RCC 7860 (cell line): ENCODE data around the gene ATP2A2.
"Not testable (repeated sequence)": the region's sequence is repeated elsewhere in the genome, so short reads cannot be mapped to it uniquely, and the experiment has no call there.

ENCODE experiments used
- DNase-seq: peaks from one replicate; pipeline ENCODE4 v3.0.0-alpha.2; 2015; ENCODE audit warnings: low spot score
- FAIRE-seq: peaks from 2 replicates; lab custom pipeline; 2012; peaks lifted over from hg19 to GRCh38; lab: Jason Lieb, UNC

Gene ATP2A2

DNA sequence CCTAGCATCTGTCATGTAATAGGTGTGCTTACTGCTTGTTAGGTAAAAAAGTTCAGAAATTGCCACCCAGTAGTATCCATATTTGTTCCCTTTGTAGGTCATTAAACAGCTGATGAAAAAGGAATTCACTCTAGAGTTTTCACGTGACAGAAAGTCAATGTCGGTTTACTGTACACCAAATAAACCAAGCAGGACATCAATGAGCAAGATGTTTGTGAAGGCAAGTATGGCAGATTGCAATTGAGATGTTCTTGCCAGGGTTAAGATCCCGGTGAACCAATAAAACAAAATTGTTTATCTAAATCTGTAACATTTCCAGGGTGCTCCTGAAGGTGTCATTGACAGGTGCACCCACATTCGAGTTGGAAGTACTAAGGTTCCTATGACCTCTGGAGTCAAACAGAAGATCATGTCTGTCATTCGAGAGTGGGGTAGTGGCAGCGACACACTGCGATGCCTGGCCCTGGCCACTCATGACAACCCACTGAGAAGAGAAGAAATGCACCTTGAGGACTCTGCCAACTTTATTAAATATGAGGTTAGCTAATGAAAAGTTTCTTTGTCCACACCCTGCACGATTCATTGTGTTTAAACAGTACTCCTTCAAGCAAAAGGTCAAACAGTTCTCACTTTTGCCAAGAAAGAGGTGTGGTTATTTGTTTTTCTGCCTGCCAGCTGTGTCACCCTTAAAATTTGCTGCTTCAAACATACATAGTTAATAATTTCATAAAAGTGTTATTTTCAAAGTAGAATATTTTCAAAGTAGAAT lies 58.3 kb downstream of the ATP2A2 start:
- no peak for DNase-seq
- FAIRE-seq: no peak

DNA sequence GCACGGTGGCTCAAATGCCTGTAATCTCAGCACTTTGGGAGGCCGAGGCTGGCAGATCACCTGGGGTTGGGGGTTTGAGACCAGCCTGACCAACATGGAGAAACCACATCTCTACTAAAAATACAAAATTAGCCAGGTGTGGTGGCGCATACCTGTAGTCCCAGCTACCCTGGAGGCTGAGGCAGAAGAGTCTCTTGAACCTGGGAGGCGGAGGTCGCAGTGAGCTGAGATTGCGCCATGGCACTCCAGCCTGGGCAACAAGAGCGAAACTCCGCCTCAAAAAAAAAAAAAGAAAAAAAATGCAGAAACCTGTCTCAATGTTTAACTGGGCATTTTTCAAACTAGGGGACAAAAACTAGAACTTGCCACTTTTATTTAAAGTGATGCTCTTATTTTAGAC lies 59.2 kb downstream of the ATP2A2 start:
- not testable (repeated sequence) for DNase-seq, FAIRE-seq

DNA sequence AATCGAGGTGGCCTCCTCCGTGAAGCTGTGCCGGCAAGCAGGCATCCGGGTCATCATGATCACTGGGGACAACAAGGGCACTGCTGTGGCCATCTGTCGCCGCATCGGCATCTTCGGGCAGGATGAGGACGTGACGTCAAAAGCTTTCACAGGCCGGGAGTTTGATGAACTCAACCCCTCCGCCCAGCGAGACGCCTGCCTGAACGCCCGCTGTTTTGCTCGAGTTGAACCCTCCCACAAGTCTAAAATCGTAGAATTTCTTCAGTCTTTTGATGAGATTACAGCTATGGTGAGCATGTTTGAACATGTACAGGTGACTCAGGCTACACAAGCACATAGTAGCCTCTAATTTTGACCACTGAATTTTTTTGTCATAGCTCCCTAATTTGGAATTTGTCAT lies 59.7 kb downstream of the ATP2A2 start:
- FAIRE-seq: no peak
- DNase-seq: no peak

DNA sequence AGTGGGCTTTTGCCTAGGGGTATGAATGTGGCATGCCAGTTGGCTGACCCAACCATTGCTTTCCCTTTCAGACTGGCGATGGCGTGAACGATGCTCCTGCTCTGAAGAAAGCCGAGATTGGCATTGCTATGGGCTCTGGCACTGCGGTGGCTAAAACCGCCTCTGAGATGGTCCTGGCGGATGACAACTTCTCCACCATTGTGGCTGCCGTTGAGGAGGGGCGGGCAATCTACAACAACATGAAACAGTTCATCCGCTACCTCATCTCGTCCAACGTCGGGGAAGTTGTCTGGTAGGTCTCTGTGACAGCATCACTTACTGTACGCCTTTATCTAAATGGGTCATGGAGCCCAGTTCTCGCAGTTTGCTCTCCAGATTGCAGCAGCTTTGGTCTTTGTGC lies 61.1 kb downstream of the ATP2A2 start:
- DNase-seq: no peak
- no peak for FAIRE-seq

DNA sequence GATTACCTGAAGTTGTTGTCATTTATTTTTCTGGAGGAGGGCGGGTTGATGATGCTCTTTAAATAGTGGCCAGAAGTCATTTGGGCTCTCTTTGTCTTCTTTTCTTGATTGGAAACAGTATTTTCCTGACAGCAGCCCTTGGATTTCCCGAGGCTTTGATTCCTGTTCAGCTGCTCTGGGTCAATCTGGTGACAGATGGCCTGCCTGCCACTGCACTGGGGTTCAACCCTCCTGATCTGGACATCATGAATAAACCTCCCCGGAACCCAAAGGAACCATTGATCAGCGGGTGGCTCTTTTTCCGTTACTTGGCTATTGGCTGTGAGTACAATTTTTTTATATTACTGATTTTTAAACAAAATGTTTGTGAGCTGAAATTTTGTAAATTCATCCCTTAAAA lies 62.1 kb downstream of the ATP2A2 start:
- no peak for FAIRE-seq
- no peak for DNase-seq

DNA sequence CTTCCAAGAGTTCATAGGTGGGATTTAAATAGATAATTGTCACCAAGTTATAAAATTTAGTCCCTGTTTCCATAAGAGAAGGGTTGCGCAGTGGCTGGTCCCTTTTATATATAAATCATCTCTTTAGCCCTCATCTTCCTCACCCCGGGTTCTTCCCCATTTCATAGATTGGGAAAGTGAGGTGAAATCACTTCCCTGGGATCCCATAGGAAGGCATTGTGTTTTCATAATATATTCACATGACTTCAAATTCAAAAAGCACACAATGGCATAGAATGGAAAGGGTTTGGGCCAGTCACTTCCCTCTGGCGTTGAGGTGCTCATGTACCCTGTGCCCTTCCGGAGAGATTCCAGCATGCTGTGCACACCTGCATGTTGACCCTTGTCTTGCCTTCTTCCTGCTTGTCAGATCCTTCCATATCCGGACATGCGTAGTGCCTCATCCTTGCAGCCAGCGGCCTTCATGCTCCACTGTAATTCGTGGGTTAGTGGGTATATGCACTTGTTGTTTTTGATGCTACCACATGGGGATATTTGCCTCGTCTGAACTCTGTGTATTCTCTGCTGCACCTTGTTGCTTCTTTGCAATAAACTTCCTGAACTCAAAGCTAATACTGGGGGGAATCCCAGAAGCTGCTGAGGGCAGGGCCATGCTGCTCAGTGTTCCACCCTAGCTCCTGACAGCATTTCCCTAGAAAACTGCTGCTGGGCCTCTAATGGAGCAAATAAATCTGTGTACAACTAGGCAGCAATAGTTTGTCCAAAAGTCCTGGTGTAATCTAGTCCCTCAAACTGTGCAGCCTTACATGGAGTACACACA lies 62.9 kb downstream of the ATP2A2 start:
- FAIRE-seq (no peak), DNase-seq (no peak)

DNA sequence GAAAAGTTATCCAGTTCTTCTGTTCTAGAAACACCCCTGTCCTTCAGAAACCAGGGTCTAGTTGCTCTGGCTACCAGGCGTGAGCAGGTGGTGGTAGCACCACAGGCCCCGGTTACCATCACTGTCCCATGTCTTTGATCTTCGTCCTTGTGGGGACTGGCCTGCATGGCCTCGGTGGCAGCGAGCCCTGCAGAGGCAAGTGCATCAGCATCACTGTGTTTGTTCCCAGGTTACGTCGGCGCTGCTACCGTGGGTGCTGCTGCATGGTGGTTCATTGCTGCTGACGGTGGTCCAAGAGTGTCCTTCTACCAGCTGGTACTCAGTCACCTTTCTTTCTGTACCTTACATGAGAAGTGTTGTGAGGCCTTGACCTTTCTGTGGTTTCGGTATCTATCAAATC lies 63.6 kb downstream of the ATP2A2 start:
- no peak for FAIRE-seq
- no peak for DNase-seq

DNA sequence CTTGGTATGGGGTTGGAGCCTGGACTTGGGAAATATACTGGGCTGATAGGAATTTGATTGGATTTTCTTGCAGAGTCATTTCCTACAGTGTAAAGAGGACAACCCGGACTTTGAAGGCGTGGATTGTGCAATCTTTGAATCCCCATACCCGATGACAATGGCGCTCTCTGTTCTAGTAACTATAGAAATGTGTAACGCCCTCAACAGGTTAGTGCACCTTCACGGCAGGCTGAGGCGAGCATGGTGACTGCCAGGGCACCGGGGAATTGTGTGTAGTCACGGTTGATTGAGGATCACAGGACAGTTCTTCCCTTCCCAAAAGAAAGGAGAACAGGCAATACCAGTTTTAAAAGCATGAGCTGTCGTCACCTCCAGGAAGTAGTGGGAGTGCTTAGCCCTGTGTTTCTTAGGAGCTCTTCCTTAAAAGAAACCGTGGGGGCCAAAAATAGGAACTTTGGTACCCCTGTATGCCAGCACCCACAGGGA lies 64.2 kb downstream of the ATP2A2 start:
- DNase-seq (no peak), FAIRE-seq (no peak)

DNA sequence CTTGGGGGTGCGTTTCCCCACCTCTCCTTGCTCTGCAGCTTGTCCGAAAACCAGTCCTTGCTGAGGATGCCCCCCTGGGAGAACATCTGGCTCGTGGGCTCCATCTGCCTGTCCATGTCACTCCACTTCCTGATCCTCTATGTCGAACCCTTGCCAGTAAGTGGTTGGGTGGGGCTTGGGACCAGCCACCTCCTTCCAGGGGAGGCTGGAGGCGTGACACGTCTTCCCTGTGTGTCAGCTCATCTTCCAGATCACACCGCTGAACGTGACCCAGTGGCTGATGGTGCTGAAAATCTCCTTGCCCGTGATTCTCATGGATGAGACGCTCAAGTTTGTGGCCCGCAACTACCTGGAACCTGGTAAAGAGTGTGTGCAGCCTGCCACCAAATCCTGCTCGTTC lies 64.9 kb downstream of the ATP2A2 start:
- FAIRE-seq (no peak), DNase-seq (no peak)

DNA sequence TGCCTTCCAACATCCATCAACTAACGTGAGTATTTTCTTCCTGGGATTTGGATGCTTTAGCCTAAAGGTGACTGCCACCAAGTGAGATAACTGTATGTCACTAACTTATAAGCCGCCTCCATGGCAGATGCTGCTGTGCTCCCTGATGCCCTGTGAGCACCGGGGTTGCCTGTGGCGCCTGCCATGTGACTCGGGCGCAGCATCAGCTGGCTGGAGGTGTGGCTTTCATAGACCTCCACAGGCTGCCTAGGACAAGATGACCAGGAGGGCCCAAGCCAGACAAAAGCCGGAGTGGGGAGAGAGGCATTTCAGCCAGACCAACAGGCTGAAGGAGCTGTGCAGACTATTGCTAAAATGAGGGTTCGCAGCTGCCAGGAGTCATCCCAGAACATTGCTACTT lies 66.7 kb downstream of the ATP2A2 start:
- no peak for FAIRE-seq
- no peak for DNase-seq

DNA sequence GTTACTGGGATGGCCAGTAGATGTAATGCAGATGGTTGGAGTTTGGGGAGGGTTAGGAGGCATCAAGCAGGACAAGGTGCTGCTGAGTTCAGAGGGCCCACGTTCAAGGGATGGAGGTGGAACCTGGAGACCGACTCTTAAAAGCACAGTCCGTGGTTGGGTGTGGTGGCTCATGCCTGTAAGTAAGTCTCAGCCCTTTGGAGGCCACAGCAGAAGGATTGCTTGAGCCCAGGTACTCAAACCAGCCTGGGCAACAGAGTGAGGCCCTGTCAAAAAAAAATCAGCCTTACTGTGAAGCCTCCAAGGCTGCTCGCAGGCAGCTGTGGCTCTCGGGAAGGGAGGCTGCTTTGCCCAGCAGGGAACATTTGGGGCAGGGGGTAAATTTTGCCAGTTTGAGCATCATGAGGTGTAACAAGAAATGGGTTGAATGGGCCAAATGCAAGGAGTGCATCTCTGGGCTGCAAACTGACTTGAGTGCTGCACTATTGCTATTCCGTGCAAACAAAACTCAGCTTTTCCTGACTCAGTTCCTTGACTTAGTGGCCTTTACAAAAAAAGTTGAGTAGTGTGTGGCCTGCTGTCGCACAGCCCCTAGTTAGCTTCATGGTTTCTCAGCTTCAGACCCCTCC lies 67.5 kb downstream of the ATP2A2 start:
- DNase-seq (no peak), FAIRE-seq (no peak)

DNA sequence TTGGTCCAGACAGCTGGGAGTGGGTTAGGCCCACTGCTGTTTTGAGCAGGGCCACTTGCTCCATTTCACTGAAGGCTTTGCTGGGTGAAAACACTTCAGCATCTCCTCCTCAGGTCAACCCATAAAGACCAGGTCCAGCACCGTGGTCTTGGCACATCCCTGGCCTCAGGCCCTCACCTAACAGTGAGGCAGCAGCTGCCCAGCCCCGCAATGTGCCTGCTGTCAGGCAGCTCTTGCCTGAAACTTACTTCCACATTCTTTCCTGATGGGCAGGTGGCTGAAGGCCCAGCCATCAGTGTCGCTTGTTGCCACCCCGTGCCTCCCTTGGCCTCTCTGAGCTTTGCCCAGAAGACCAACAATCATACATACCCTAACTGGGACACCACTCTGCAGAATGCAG lies 68.0 kb downstream of the ATP2A2 start:
- no peak for FAIRE-seq
- no peak for DNase-seq

DNA sequence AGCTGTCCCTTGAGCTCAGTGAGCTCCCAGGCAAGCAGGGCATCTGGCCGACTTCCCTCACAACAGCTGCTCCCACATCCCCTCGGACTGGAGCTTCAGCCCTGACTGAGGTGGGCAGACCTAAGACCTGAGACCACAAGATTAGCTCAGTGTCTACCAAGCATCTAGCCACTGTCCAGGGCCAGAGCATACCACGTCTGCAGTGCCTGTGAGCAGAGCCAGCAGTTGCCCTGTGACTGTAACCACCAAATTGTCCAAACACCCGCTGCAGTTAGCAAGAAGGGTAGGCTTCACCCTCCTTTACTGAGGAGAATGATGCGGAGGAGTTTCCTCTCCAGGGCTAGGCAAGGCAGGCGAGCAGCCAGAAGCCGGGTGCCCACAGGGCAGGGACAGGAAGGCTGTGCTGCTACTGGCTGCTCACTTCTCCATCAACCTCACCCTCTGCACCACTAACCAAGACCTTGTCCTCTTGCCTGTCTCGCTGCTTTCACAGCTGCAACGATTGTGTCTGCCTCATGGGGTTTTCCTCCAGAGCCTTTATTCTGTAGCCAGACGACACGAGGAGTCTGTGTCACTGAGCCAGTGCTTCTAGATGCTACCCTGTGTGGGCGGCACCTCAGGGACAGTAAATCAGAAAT lies 68.6 kb downstream of the ATP2A2 start:
- no peak for DNase-seq
- no peak for FAIRE-seq

DNA sequence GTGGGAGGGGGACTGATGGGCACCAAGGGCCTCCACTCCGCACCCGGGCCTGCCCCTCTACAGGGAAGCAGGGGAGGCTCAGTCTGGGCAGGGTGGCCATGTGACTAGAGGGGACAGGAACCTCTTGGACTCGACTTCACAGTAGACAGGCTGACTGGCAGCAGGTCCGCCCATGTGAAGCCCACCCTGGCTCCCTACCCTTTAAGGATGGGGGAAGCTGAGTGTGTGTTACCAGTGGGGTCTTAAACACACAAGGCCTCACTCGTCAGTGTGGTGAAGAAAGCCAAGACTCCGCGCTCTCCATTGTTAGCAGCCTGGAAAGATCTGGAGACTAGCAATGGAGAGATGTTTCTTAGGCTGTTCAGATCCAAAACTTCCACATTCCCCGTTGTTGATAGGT lies 70.1 kb downstream of the ATP2A2 start:
- DNase-seq: no peak

DNA sequence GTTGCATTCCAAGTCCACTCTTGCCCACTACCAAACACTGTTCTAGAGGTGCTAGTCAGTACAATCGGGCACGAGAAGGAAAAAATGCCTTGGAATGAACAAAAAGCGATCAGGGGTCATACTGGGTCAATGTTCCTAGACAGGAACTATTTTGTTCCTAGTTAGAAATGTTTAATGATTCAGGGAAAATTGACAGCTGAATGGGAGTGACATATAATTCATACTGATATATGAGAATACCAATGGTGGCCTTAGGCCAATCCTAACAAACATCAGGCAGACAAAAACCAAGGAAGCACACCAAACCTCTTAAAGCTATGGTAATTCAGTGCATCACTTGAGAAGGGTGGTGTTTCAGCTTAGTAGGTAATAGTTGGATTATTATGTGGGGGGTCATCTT lies 71.4 kb downstream of the ATP2A2 start:
- FAIRE-seq: no peak
- DNase-seq: no peak

More for the DNA sequence above, 70.1 kb downstream of the ATP2A2 start:
- FAIRE-seq: no peak

DNA sequence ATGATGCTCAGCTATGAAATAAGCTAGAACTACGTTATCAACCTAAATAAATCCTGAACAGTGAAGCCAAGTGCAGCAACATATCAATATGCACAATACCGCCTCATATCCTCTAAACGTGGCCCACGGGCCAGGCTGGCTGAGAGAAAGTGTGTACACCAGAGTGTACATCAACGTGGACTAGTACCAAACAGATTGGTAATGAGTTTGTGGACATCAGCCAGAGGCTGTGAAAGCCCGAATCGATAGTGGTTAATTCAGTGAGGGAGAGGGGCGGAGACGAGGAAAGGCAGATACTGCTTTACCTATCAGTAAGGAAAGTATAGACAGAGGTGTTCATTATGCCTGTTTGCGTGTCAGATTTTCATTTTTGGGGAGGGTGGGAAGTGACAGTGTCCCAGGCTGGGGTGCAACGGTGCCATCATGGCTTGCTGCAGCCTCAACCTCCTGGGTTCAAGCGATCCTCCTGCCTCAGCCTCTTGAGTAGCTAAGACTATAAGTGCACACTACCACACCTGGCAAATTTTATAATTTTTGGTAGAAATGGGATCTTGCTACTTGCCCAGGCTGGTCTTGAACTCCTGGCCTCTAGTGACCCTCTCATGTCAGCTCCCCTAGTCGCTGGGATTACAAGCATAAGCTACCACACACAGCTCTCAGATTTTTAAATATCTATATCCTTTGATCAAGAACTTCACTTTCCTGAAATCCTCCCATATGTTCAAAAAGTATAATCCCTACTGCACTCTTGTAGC lies 72.3 kb downstream of the ATP2A2 start:
- FAIRE-seq: no peak
- DNase-seq: no peak

DNA sequence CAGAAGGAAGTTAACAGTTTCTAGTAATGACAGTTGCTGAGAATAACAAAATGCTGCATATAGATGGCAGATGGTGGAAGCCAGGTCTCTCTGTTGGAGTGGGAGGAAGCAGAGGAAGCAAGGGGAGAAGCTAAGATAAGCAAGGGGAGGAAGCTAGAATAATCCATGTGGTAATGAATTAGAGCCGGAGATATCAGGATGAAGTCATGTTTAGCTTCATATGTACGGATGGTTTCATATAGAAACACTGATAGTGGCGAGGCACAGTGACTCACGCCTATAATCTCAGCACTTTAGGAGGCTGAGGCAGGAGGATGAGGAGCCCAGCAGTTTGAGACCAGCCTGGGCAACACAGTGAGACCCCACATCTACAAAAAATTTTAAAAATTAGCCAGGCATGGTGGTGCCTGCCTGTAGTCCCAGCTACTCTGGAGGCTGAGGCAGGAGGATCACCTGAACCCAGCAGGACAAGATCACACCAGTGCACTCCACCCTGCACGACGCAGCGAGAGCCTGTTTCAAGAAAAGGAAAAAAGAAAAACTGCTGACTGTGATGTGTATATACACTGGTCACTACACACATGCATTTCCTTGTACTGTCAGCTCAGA lies 73.2 kb downstream of the ATP2A2 start:
- no peak for DNase-seq
- FAIRE-seq: no peak

DNA sequence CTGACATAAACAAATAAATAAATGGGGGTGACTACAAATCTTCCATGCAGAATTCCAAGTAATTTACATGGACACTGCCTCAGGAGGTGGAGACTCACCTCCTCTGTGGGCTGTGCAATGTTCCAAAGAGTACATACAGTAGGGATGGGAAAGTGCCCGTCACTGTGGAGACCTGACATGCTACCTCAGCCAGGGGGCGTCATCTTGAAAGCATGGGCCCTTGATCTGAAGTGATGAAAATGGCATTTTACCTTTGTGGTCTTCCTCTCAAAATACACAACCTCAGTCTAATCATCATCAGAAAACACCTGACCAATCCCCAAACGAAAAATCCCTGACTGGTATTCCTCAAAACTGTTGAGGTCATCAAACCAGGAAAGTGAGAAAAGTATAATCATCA lies 74.0 kb downstream of the ATP2A2 start:
- DNase-seq (peak; percentile 11), FAIRE-seq (no peak)

DNA sequence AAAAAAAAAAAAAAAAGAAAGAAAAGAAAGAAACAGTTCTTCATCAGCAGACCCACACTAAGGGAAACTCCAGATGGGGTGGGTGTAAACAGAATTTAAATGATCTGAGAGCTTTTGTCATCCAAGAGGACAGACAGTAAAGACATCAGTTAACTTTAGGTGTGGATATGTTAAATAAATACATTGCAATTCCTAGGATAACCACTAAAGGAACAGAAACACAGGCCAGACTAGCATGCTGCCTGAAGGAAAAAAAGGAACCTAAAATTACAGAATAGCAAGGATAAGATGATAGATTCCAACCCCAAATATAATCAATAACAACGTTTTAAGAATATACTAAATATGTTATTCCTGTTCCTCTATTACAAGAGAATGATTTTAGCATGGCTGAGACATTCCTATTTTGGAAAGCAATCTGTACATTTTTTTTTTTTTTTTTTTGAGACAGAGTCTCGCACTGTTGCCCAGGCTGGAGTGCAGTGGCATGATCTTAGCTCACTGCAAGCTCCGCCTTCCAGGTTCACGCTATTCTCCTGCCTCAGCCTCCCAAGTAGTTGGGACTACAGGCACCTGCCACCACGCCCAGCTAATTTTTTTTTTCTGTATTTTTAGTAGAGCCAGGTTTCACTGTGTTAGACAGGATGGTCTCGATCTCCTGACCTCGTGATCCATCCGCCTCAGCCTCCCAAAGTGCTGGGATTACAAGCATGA lies 77.5 kb downstream of the ATP2A2 start:
- not testable (repeated sequence) for FAIRE-seq, DNase-seq
